HepG2 (cell line): ENCODE measurements around the gene BLVRB. TPM values are rescaled to one million over a fixed set of nuclear protein-coding genes. Genes with fewer than 3 reads are reported as not detected.
A peak's percentile ranks its signal among the peaks of the same experiment; 100 is the strongest.

ENCODE experiments used
- HHEX ChIP-seq: IDR thresholded peaks from 2 replicates; pipeline ENCODE4 v1.6.1; 2016; ENCODE audit warnings: control low read depth
- JUNB ChIP-seq: sonication (generic); formaldehyde crosslinking; IDR thresholded peaks from 2 replicates; pipeline ENCODE4 v1.8.0; 2022; ENCODE audit warnings: missing genetic modification reagents, mild to moderate bottlenecking, borderline replicate concordance
- KDM2A ChIP-seq: sonication (generic); formaldehyde crosslinking; IDR thresholded peaks from 2 replicates; pipeline ENCODE4 v1.4.0; 2020; ENCODE audit warnings: low read depth, missing genetic modification reagents, borderline replicate concordance
- NRL ChIP-seq: sonication (generic); formaldehyde crosslinking; IDR thresholded peaks from 2 replicates; pipeline ENCODE4 v1.5.0; 2020; ENCODE audit warnings: missing genetic modification reagents, mild to moderate bottlenecking, moderate library complexity, borderline replicate concordance
- PPARG ChIP-seq: conservative IDR thresholded peaks from 2 replicates; pipeline ENCODE4 v1.6.1; 2016; ENCODE audit warnings: missing biosample characterization, missing genetic modification reagents
- ZBTB3 ChIP-seq: sonication (generic); formaldehyde crosslinking; IDR thresholded peaks from 2 replicates; pipeline ENCODE4 v1.4.0; 2020; ENCODE audit warnings: low read depth, mild to moderate bottlenecking, moderate library complexity, missing genetic modification reagents, borderline replicate concordance
- ZC3H4 ChIP-seq: sonication (generic); formaldehyde crosslinking; IDR thresholded peaks from 2 replicates; pipeline ENCODE4 v1.4.0; 2020; ENCODE audit warnings: missing genetic modification reagents, borderline replicate concordance
- ZFP62 ChIP-seq: sonication (generic); formaldehyde crosslinking; IDR thresholded peaks from 2 replicates; pipeline ENCODE4 v1.4.0; 2020; ENCODE audit warnings: missing genetic modification reagents
- ZFYVE20 ChIP-seq: sonication (generic); formaldehyde crosslinking; IDR thresholded peaks from 2 replicates; pipeline ENCODE4 v1.8.0; 2023; ENCODE audit warnings: low read depth, mild to moderate bottlenecking, moderate library complexity, missing genetic modification reagents, borderline replicate concordance
- ZNF34 ChIP-seq: sonication (generic); formaldehyde crosslinking; IDR thresholded peaks from 2 replicates; pipeline ENCODE4 v1.4.0; 2020; ENCODE audit warnings: mild to moderate bottlenecking, missing genetic modification reagents, borderline replicate concordance
- ZNF572 ChIP-seq: sonication (generic); formaldehyde crosslinking; IDR thresholded peaks from 2 replicates; pipeline ENCODE4 v1.5.1; 2020; ENCODE audit warnings: mild to moderate bottlenecking, missing genetic modification reagents
- polyA plus RNA-seq, 8 experiments: library from polyadenylated mRNA; depleted of rRNA in 3 of 8; stranded (reverse) in 7 of 8; unstranded in 1 of 8; fragments of >200 nt; fragmentation: Illumina TruSeq in 4 of 8; extraction: Trizol in 4 of 8; gene quantifications; 2 replicates each; pipeline versions ENCODE4 v1.2.1 to v1.2.3, GENCODE V29; 2011 to 2016; ENCODE audit warnings: low read depth in 4 of 8, missing spikeins in 1 of 8, mixed read lengths in 1 of 8; ENCODE audit not compliant: insufficient read depth in 1 of 8
- total RNA-seq, 5 experiments: library from RNA; depleted of rRNA; stranded (reverse); fragments of >200 nt; fragmentation: Illumina TruSeq; extraction: Trizol; gene quantifications; 2 replicates each; pipeline ENCODE4 v1.2.3, GENCODE V29; 2016; ENCODE audit warnings: low read depth in 1 of 5
- TF ChIP-seq, protein P1 (sequence below): sonication (generic); formaldehyde crosslinking; IDR thresholded peaks from 2 replicates; pipeline ENCODE4 v1.5.0; 2020; ENCODE audit warnings: mild to moderate bottlenecking, missing genetic modification reagents, borderline replicate concordance
- TF ChIP-seq, protein P2 (sequence below): sonication (generic); formaldehyde crosslinking; IDR thresholded peaks from 2 replicates; pipeline ENCODE4 v1.8.0; 2022; ENCODE audit warnings: mild to moderate bottlenecking, missing genetic modification reagents; ENCODE audit not compliant: insufficient replicate concordance
- TF ChIP-seq, protein P3 (sequence below): sonication (generic); formaldehyde crosslinking; IDR thresholded peaks from 2 replicates; pipeline ENCODE4 v1.4.0; 2020; ENCODE audit warnings: missing genetic modification reagents
- TF ChIP-seq, protein P4 (sequence below): sonication (generic); formaldehyde crosslinking; IDR thresholded peaks from 2 replicates; pipeline ENCODE4 v1.5.1; 2020; ENCODE audit warnings: mild to moderate bottlenecking, moderate library complexity, missing genetic modification reagents
- TF ChIP-seq, protein P5 (sequence below): sonication (generic); formaldehyde crosslinking; IDR thresholded peaks from 2 replicates; pipeline ENCODE4 v1.8.1; 2023; ENCODE audit warnings: mild to moderate bottlenecking, missing genetic modification reagents, borderline replicate concordance
- TF ChIP-seq, protein P6 (sequence below): fragments of 450-650 bp; IDR thresholded peaks from 2 replicates; pipeline ENCODE4 v1.6.1; 2017

Gene BLVRB
- total and polyA plus RNA-seq, 2 of the 13 experiments (the other 11 are each of a cell fraction or from before 2014, with no cell fraction given), result 25.9 to 51.4 TPM

DNA sequence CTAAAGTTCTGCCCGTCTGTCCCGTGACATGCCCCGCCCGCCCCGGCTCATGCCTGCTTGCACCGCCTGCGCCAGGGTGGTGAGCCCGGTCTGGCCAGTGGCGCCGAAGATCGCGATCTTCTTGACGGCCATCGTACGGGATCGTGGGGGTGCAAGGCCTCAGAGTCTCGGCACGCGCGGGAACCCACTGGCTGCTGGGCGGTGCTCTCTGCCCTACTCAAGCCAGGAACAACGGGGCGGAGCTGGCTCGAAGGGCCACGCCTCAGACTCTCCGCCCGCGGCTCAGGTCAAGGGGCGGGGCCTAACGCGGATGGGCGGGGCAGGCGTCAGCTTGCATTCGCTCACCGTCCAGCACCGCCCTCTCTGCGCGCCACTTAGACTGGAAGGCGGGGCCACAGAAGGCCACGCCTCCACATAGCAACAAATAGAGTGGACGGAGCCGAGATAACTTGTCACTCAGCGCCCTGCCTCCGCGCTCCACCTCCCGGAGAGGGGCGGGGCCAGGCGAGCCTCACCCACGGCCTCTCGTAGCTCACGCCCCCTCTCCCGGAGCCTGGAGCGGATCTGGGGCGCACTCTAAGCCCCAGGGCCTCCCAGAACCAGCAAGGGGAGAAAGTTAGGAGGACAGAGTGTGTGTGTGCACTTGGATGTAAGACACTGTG, at the start of gene BLVRB (continued):
- TF ChIP-seq ZFP62 (CRISPR knock-in tag) (no peak), KDM2A (CRISPR knock-in tag) (peak; percentile 47; the same call in 1 of the 2 replicates), JUNB (CRISPR knock-in tag) (no peak), ZNF572 (CRISPR knock-in tag) (0 out of 2 replicates have a peak, but pooled peaks have one; percentile 75), PPARG (peak; percentile 65), ZC3H4 (CRISPR knock-in tag) (no peak), ZFYVE20 (0 out of 2 replicates have a peak, but pooled peaks have one; percentile 67), ZNF34 (CRISPR knock-in tag) (no peak), HHEX (no peak), ZBTB3 (CRISPR knock-in tag) (no peak), NRL (CRISPR knock-in tag) (peak; percentile 20; the same call in 1 of the 2 replicates)
- TF ChIP-seq, protein P1, sequence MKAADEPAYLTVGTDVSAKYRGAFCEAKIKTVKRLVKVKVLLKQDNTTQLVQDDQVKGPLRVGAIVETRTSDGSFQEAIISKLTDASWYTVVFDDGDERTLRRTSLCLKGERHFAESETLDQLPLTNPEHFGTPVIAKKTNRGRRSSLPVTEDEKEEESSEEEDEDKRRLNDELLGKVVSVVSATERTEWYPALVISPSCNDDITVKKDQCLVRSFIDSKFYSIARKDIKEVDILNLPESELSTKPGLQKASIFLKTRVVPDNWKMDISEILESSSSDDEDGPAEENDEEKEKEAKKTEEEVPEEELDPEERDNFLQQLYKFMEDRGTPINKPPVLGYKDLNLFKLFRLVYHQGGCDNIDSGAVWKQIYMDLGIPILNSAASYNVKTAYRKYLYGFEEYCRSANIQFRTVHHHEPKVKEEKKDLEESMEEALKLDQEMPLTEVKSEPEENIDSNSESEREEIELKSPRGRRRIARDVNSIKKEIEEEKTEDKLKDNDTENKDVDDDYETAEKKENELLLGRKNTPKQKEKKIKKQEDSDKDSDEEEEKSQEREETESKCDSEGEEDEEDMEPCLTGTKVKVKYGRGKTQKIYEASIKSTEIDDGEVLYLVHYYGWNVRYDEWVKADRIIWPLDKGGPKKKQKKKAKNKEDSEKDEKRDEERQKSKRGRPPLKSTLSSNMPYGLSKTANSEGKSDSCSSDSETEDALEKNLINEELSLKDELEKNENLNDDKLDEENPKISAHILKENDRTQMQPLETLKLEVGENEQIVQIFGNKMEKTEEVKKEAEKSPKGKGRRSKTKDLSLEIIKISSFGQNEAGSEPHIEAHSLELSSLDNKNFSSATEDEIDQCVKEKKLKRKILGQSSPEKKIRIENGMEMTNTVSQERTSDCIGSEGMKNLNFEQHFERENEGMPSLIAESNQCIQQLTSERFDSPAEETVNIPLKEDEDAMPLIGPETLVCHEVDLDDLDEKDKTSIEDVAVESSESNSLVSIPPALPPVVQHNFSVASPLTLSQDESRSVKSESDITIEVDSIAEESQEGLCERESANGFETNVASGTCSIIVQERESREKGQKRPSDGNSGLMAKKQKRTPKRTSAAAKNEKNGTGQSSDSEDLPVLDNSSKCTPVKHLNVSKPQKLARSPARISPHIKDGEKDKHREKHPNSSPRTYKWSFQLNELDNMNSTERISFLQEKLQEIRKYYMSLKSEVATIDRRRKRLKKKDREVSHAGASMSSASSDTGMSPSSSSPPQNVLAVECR (CRISPR knock-in tag), result peak; percentile 50; the same call in 1 of the 2 replicates
- TF ChIP-seq, protein P2, sequence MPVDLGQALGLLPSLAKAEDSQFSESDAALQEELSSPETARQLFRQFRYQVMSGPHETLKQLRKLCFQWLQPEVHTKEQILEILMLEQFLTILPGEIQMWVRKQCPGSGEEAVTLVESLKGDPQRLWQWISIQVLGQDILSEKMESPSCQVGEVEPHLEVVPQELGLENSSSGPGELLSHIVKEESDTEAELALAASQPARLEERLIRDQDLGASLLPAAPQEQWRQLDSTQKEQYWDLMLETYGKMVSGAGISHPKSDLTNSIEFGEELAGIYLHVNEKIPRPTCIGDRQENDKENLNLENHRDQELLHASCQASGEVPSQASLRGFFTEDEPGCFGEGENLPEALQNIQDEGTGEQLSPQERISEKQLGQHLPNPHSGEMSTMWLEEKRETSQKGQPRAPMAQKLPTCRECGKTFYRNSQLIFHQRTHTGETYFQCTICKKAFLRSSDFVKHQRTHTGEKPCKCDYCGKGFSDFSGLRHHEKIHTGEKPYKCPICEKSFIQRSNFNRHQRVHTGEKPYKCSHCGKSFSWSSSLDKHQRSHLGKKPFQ (CRISPR knock-in tag), result peak; percentile 29
- TF ChIP-seq, protein P3, sequence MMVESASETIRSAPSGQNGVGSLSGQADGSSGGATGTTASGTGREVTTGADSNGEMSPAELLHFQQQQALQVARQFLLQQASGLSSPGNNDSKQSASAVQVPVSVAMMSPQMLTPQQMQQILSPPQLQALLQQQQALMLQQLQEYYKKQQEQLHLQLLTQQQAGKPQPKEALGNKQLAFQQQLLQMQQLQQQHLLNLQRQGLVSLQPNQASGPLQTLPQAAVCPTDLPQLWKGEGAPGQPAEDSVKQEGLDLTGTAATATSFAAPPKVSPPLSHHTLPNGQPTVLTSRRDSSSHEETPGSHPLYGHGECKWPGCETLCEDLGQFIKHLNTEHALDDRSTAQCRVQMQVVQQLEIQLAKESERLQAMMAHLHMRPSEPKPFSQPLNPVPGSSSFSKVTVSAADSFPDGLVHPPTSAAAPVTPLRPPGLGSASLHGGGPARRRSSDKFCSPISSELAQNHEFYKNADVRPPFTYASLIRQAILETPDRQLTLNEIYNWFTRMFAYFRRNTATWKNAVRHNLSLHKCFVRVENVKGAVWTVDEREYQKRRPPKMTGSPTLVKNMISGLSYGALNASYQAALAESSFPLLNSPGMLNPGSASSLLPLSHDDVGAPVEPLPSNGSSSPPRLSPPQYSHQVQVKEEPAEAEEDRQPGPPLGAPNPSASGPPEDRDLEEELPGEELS (CRISPR knock-in tag), result 0 out of 2 replicates have a peak, but pooled peaks have one; percentile 3
- TF ChIP-seq, protein P4, sequence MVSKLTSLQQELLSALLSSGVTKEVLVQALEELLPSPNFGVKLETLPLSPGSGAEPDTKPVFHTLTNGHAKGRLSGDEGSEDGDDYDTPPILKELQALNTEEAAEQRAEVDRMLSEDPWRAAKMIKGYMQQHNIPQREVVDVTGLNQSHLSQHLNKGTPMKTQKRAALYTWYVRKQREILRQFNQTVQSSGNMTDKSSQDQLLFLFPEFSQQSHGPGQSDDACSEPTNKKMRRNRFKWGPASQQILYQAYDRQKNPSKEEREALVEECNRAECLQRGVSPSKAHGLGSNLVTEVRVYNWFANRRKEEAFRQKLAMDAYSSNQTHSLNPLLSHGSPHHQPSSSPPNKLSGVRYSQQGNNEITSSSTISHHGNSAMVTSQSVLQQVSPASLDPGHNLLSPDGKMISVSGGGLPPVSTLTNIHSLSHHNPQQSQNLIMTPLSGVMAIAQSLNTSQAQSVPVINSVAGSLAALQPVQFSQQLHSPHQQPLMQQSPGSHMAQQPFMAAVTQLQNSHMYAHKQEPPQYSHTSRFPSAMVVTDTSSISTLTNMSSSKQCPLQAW, result peak; percentile 80
- TF ChIP-seq, protein P5, sequence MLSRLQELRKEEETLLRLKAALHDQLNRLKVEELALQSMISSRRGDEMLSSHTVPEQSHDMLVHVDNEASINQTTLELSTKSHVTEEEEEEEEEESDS (CRISPR knock-in tag), result no peak
- TF ChIP-seq, protein P6, sequence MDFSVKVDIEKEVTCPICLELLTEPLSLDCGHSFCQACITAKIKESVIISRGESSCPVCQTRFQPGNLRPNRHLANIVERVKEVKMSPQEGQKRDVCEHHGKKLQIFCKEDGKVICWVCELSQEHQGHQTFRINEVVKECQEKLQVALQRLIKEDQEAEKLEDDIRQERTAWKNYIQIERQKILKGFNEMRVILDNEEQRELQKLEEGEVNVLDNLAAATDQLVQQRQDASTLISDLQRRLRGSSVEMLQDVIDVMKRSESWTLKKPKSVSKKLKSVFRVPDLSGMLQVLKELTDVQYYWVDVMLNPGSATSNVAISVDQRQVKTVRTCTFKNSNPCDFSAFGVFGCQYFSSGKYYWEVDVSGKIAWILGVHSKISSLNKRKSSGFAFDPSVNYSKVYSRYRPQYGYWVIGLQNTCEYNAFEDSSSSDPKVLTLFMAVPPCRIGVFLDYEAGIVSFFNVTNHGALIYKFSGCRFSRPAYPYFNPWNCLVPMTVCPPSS, result no peak
